Measurements from ENCODE around the gene GALM. TPM values are rescaled to one million over a fixed set of nuclear protein-coding genes. Genes with fewer than 3 reads are reported as not detected.
"Not testable (repeated sequence)": the region's sequence is repeated elsewhere in the genome, so short reads cannot be mapped to it uniquely, and the experiment has no call there.

The GALM gene
- total and polyA plus RNA-seq, 2 of the 13 experiments (the other 11 are each of a cell fraction or from before 2014, with no cell fraction given), result 65.5 to 90.0 TPM

DNA sequence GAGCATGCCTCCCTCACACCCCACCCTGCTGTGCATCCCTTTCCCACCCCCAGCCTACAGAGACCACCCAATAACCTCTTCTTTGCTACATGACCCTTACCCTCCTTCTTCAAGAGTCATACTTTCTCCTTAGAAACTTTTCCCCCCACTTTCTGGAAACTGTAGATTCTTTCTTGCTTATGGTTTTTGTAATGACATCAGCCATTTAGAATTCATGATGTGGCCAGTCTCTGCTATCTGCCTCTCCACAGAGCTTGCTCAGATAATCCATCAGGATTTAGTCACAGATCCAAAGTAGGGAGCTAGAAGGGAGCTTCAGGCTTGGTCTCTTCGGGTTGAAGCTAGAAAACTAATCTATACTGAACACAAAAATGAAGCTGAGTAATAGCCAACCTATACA, 36.5 kb downstream of the GALM start:
- no peak overlapping the region for H3K27ac ChIP-seq (ENCODE audit: extremely low read length, insufficient read depth, low read length)
- intact Hi-C loops (cut with micrococcal nuclease; ENCODE audit: unreplicated experiment), result no loop called here
- WGBS (ENCODE audit: low lambda C conversion rate), result 96% methylated on average over 1 of the region's 1 CpG
- in situ Hi-C loops (cut with HindIII; ENCODE audit: extremely low pct_ligation_motif_present, low pct_unique_long_range_greater_than_20kb), result no loop called here
- ChIA-PET POLR2A (interaction anchor here (1.9 kb wide), 1 partner anchor 9 kb away, joined by 4 read pairs; no protein-coding TSS in a partner anchor), CTCF (ENCODE audit: low intra/inter-chr PET ratio, low total read pairs) (no interaction called here)
- no peak overlapping the region for H3K9ac ChIP-seq (ENCODE audit: insufficient read depth, low read depth, low read length)
- TF ChIP-seq, protein P1, sequence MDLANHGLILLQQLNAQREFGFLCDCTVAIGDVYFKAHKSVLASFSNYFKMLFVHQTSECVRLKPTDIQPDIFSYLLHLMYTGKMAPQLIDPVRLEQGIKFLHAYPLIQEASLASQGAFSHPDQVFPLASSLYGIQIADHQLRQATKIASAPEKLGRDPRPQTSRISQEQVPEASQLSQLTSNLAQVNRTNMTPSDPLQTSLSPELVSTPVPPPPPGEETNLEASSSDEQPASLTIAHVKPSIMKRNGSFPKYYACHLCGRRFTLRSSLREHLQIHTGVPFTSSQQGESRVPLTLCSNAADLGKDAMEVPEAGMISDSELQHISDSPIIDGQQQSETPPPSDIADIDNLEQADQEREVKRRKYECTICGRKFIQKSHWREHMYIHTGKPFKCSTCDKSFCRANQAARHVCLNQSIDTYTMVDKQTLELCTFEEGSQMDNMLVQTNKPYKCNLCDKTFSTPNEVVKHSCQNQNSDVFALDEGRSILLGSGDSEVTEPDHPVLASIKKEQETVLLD (CRISPR knock-in tag; IDR thresholded peaks at IDR 0.05; ENCODE audit: low read depth), result no peak
- TF ChIP-seq PHF5A (CRISPR knock-in tag; IDR thresholded peaks at IDR 0.05; ENCODE audit: low read depth, unreplicated experiment) (no peak), ZNF556 (CRISPR knock-in tag; IDR thresholded peaks at IDR 0.05; ENCODE audit: borderline replicate concordance) (no peak), ATF7 (IDR thresholded peaks at IDR 0.05) (no peak), ATF7 (CRISPR knock-in tag; IDR thresholded peaks at IDR 0.05) (no peak)
- peaks cover 10% of the 10 kb centered on the region for H3K4me1 ChIP-seq (ENCODE audit: insufficient read depth, low read length)
- no peak overlapping the region for H2AFZ ChIP-seq (ENCODE audit: low read length)
- DNase-seq (ENCODE audit: low spot score), result no peak
- no peak for FAIRE-seq
- peaks cover 13 to 53% of the 10 kb centered on the region in 2 experiments; a peak in 4 of 5 replicates for H3K36me3 ChIP-seq (replicated peaks in 1 of 2; ENCODE audit: control insufficient read depth in 1 of 2, insufficient read depth in 2 of 2, low read length in 2 of 2)
- no peak for ATAC-seq
- H3K79me2 ChIP-seq (ENCODE audit: insufficient read depth, low read length), result peaks cover 32% of the 10 kb centered on the region
- H3K4me2 ChIP-seq (ENCODE audit: low read depth, low read length), result no peak overlapping the region
- H3K4me3 ChIP-seq (replicated peaks in 1 of 3; ENCODE audit: insufficient read depth in 1 of 3, low read depth in 2 of 3, low read length in 3 of 3), result no peak overlapping the region
- H4K20me1 ChIP-seq (ENCODE audit: insufficient read depth, low read length), result 0 out of 2 replicates have a peak, but pooled peaks cover 2% of the 10 kb centered on the region
- H3K27me3 ChIP-seq (ENCODE audit: control insufficient read depth in 1 of 2, insufficient read depth in 2 of 2, low read length in 2 of 2), result no peaks in the 10 kb centered on the region
- no peaks in the 10 kb centered on the region for H3K9me3 ChIP-seq (ENCODE audit: low read length)
- BruUV-seq (replicated peaks), result no TSS peak

DNA sequence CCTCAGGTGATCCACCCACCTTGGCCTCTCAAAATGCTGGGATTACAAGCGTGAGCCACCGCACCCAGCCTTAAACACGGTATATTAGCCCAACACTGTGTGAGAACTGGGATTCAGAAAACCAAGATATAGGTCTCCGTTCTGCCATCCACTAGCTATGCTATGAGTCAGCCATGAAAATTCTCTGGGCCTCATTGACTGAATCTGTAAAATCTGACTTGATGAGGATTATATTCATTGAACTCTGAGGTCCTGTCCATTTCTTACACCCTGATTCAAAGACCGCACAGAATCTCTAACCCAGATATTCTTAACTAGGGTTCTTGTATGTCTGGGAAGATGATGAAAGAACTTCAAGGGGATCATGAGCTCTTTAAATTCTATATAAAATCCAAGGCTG, 37.4 kb downstream of the GALM start:
- H3K4me3 ChIP-seq (replicated peaks in 1 of 3; ENCODE audit: insufficient read depth in 1 of 3, low read depth in 2 of 3, low read length in 3 of 3); DNase-seq (ENCODE audit: low spot score); CTCF ChIA-PET (ENCODE audit: low intra/inter-chr PET ratio, low total read pairs); H3K9me3 ChIP-seq (ENCODE audit: low read length); H3K27me3 ChIP-seq (ENCODE audit: control insufficient read depth in 1 of 2, insufficient read depth in 2 of 2, low read length in 2 of 2); H2AFZ ChIP-seq (ENCODE audit: low read length); BruUV-seq (replicated peaks); H4K20me1 ChIP-seq (ENCODE audit: insufficient read depth, low read length); in situ Hi-C loops (cut with HindIII; ENCODE audit: extremely low pct_ligation_motif_present, low pct_unique_long_range_greater_than_20kb); H3K27ac ChIP-seq (ENCODE audit: extremely low read length, insufficient read depth, low read length); FAIRE-seq; H3K9ac ChIP-seq (ENCODE audit: insufficient read depth, low read depth, low read length); ATAC-seq; H3K4me2 ChIP-seq (ENCODE audit: low read depth, low read length); intact Hi-C loops (cut with micrococcal nuclease; ENCODE audit: unreplicated experiment): not testable (repeated sequence)
- POLR2A ChIA-PET, result interaction anchor here (1.9 kb wide), 1 partner anchor 10 kb away, joined by 4 read pairs; no protein-coding TSS in a partner anchor
- Histone ChIP-seq H3K79me2 (ENCODE audit: insufficient read depth, low read length) (peaks cover 30% of the 10 kb centered on the region), H3K4me1 (ENCODE audit: insufficient read depth, low read length) (peaks cover 10% of the 10 kb centered on the region), H3K36me3 (replicated peaks in 1 of 2; ENCODE audit: control insufficient read depth in 1 of 2, insufficient read depth in 2 of 2, low read length in 2 of 2) (peaks cover 11 to 52% of the 10 kb centered on the region in 2 experiments; a peak in 4 of 5 replicates)
- WGBS (ENCODE audit: low lambda C conversion rate), result 100% methylated on average over 5 of the region's 5 CpGs

All from HepG2 (cell line).